GM18519 (cell line): Measurements from ENCODE around the gene C16orf74.

Source experiments
- ATAC-seq: cut with Tn5 transposase; IDR thresholded peaks from one replicate; pipeline ENCODE4 v1.9.1; 2021; ENCODE audit warnings: mild to moderate bottlenecking, moderate library complexity; ENCODE audit not compliant: unreplicated experiment, low FRiP score

The C16orf74 gene

DNA sequence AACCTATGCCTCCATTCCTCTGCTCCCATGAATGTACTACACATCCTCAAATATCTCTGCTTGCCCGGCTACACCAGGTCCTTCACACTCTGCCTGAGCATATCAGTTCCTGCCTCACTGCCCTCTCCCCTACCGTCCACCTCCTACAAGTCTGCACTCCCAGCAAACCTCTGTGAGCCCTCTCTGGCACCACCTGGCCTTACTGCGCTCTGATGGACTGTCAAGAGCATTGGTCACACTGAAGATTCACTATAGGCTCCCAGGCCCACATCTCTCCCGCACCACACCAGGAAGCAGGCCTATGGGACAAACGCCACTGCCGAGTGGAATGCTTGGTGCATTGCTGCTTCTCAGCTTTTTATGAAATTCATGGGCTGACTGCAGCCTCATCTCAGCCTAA is 71.0 kb downstream of the C16orf74 start:
- no peak for ATAC-seq

DNA sequence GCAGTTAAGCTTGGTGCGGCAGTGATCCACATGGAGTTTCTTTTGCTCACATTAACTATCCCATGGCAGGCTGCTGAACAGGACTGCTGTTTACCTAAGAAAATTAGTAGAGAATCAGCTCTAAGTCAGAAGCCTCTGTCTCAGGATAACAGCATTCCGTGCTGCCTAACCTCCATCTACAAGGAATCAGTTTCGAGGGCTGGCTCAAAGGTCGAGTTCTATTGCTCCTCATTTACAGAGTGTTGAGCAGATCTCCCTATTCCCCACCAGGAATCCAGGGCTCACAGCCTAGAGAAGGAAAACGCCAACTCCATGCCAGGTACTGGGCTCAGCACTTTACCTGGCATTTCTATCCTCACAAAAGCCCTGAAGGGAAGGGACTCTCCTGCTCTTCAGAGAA is 72.1 kb downstream of the C16orf74 start:
- no peak for ATAC-seq

DNA sequence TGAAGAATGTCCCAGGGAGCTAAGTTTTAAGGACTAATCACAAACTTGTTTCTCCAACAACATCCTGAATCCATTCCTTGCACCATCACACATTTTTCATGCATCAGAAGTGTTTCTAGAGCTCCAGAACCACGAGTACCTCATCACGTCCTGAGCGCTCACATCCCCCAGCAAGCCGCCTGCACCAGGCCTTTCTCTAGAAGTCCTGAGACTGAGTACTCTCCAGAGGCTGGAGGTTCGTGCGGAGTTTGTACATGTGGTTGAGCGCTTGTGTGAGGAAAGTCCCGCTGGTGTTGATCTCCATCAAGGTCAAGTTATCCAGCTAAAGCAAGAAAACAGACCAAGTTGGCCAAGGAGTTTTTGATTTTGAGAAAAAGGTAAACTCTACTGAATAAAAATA is 72.9 kb downstream of the C16orf74 start:
- no peak for ATAC-seq

DNA sequence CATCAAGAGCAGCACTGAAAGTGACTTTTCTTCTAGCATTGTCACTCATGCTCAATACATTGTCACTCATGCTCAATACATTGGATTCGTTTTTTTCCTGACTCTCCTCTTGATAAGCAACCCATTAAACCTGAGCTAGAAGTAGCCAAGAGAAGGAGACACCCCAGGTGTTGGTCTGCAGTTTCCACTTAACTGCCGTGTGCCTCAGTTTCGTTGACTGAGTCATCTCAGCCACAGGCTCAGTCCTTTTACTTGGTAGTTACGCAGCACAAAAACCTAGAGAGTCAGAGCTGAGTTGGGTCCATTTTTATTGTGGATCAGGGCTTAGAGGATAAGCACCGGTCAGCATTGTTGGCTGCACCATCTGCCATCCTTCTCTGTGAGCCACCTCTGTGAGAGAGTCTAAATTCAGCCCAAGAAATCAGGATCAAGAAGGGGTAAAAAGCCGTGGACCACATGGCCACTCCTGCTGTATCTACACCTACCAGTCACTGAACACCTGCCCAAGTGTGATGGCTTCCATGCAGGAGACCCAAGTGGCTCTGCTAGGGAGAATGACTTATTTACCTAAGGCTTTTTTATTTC is 73.4 kb downstream of the C16orf74 start:
- ATAC-seq, result no peak

DNA sequence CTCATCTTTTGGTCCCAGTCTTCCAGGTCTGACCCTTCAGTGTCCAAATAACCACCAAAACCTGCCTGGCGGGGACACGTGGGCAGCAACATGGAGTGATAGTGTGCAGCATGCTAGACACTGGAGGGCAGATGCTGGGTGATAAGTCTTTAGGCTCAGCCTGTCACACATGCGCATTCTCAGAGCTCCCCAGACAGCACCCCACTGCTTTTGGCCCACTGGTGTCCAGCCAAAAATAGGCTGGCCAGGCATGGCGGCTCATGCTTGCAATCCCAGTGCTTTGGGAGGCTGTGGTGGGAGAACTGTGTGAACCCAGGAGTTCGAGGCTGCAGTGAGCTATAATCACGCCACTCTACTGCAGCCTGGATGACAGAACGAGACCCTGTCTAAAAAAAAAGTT is 74.4 kb downstream of the C16orf74 start:
- no peak for ATAC-seq

DNA sequence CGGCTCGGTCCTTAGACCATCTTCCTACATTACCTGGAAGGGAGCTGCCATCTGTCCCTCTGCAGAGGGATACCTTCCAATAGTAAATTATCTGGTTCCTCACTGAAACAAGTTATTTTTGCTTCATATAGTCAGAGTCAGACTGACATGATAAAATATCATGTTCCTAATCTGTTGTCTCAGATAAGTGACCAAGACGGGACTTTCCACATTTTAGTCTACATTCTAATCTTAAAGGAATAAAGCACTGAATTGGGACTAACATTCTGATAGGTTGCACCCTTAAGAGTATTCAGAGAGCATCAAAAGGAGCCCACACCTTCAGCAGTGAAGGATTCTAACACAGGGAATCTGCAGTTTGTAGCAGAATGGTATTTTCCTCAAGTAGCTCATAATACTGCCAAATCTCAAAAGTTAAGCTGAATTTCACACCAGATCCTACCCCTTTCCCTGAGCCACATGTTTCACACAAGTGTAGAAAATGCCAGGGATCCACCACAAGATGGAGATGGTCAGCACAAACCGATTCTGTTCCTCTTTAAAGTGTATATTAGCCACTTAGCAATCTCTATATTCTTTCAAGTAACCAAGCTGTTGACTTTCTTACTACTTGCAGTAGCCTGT is 75.5 kb downstream of the C16orf74 start:
- ATAC-seq, result no peak

DNA sequence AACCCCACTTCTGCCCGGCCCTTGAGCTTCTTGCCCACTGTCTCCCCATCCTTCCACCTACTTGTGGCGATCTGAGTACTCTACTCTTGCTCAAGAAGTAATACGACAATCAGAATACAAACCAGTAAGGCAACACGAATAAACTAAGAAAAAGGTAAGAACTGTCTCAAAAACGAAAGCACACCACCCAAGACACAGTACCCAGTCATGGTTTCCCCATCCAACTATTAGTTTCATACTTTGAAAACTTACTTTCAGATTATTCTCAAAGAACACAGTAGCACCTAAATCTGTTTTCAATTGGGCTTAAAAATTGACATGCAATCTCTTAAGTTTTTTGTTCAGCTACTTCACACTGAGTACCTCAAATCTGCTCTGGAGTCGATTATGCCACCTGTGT is 76.1 kb downstream of the C16orf74 start:
- no peak for ATAC-seq

DNA sequence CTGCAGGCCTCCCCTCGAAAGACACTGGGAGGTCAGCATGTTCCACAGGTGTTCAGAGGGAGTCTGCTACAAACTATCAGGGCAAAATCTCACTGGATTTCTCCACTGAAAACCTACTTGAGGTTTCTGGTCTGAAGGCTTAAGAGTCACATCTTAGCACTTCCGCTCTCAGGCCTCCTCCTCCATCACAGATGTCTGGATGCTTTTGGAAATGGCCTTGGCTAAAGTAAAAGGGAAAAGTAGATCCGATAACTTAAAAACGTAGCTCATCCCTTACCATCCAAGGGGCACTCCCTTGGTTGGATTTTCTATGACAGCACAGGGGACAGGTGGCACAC is 76.5 kb downstream of the C16orf74 start:
- ATAC-seq, result no peak

DNA sequence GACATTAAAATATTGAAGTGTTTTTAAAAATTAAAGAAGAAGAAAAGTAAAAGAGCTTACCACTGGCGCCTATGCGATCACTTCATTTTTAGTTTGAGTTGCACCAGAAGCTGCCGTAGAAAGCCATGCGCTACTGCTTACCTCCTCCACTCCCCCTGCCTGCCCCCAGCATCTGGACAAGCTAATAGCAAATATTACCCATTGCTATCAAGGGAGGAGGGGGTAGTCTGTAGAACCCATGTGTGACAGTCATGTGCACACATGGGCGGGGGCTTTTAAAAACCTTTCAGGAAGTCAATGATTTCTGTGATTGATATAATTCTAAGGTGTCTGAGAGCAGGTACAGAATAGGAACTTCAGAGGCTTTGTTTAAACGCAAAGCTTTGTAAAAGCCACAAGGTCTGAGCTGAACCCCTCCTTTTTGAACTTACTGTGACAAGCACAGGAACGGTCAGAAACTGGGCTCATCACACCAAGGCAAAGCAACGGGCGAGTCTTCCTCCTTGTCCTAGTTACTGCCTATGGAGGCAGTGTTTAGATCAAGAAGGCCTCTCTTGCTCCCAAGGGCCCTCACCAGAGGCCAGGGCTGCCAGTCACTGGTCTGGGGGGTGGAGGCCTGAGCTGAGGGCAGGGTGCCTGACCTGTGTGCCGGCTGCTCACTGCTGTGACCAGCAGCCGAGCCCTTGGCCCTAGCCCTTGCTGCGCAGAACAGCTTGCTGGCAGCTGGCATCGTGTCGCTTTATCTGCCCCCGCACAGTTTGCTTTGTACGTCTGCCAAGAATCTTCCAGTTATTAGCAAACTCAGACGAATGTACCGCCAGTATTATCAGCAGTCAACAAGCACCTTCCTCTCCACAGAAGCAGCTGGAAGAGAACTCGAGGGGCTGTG is 77.1 kb downstream of the C16orf74 start:
- ATAC-seq, result no peak

DNA sequence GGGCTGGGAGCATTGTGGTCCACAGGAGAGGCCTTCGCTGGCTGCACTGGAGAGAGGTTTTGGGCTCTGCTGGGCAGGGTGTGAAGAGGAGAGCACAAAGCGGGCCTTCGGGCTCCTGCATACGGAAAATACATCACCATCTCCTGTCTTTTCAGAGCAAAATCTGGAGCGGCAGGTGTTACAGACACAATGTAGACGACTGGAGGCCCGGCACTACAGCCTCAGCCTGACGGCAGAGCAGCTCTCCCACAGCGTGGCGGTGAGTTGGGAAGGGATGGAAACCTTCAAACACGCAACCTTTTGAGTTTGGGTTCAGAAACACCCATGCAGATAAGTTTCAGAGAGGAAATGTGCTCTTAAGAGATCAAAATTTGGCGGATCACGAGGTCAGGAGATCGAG is 80.1 kb downstream of the C16orf74 start:
- no peak for ATAC-seq

DNA sequence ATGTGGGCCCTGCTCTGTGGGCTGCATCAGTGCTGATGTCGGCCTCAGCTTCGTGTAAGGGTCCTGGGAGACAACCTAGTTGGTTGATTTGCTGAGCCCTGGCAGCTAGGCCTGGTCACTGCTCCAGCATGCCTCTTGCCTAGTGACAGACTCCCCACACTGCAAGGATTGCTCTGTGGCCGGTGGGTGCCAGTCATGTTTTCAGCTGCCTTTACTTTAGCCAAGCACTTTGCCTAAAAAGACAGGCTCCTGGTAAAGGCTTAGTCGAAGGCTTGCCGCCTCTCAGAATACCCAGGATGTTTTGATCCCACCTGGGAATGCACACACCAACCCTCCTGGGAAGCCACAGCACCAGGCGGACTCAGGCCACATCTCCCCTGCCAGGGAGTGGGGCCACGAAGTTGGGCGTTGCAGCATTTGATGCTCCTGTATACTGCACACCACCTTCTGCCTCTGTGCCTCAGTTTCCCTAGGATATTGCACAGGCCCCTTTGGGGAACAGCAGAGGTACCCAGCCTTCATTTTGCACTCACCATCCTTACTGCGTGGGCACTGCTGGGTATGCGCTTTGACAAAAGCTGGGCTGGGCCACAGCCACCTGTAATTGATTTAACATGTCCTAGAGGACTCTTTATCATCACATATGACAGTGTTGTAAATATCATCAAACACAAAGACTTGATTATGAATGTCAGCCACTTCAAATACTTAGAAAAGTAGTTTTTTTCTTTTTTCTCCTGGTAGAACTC is 82.0 kb downstream of the C16orf74 start:
- no peak for ATAC-seq

DNA sequence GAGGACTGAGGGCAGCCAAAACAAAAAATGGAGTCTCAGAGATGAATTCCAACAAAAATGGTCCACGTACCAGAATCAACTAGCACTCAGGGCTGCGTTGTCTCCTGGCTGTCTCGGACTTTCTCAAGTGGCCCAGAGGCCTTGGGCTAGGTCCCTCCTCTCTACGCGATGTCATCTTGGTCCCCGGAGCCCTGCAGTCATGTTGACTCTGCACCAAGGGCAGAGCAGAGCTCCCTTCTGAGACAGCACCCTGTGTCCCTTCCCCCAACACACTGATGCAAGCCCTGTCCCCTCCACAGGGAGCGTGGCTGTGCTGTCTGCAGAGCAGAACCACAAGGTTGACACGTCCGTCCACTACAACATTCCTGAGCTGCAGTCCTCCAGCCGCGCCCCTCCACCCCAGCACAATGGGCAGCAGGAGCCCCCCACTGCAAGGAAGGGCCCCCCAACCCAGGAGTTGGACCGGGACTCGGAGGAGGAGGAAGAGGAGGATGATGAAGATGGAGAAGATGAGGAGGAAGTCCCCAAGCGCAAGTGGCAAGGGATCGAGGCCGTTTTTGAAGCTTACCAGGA is 83.0 kb downstream of the C16orf74 start:
- ATAC-seq, result no peak

DNA sequence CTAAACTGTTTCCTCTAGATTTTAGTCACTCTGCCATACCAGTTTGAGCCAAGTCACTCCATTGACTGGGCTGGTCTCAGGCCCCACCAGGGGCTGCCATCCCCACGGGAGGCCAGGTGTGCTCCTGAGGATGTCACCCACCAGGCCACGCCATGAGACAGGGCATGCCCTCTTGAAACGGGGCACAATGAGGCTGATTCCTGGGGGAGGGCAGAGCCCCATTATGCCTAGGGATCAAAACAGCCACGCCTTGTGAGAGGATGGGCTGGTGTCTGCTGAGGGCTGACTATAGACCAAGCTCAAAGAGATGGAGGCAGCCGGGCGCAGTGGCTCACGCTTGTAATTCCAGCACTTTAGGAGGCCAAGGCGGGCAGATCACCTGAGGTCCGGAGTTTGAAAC is 83.6 kb downstream of the C16orf74 start:
- no peak for ATAC-seq

DNA sequence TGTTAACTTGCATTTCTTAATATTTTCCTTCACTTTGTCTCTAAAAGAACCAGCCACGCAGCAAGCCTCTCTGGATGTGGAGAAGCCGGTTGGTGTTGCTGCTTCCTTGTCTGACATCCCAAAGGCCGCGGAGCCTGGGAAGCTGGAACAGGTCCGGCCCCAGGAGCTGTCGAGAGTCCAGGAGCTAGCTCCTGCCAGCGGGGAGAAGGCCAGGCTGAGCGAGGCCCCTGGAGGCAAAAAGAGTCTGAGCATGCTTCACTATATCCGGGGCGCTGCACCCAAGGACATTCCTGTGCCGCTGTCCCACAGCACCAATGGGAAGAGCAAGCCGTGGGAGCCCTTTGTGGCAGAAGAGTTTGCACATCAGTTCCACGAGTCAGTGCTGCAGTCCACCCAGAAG is 85.0 kb downstream of the C16orf74 start:
- no peak for ATAC-seq

DNA sequence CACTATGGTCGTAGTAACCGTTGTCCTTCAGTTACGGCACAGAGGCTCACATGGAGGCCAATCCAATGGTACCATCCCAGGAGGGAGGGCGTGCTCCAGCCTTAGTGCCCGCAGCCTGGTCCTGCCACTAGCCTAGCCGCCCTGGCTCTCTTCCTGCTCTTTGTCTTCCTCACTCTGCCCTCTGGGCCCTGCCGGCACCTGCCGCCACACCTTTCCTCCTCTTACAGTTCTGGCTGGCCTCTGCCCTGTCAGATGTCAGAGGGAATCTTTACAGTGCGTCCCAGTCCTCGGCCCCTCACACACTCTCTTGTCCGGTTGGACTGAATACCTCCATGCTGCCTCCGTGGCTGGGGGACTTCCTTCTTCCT is 85.5 kb downstream of the C16orf74 start:
- ATAC-seq, result no peak

DNA sequence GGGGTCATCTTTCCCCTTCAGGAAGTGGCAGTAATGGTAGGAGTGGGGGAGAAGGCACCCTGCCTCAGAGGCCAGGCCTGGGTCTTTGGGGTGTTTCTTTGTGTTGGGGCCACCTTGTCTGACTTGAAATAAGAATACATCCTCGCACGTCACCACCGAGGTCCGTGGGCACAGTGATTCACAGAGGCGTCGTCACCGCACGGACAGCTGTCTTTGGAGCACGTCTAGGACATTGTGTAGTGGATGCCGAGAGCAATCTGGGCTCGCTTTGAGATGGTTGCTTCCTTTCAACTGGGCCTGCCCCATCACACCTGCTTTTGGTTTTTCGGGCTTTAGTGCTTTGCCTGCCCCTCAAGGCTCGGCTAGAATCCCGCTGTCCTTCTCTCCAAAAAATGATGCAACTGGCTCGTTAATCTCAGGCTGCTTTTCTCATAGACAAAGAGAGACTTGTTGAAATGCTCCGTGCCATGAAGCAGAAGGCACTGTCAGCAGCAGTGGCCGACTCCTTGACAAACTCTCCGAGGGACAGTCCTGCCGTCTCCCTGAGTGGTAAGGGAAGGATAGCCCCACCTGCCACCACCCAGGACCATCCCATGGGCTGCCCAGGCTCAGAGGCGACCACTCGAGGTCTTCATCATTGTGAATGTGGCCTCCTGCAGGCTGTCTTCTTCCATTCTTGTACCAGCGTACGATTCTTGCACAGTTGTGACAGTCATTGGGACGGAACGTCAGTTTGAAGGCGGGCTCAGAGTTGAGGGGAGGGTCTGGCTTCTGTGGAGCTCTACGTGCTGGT is 86.1 kb downstream of the C16orf74 start:
- no peak for ATAC-seq

DNA sequence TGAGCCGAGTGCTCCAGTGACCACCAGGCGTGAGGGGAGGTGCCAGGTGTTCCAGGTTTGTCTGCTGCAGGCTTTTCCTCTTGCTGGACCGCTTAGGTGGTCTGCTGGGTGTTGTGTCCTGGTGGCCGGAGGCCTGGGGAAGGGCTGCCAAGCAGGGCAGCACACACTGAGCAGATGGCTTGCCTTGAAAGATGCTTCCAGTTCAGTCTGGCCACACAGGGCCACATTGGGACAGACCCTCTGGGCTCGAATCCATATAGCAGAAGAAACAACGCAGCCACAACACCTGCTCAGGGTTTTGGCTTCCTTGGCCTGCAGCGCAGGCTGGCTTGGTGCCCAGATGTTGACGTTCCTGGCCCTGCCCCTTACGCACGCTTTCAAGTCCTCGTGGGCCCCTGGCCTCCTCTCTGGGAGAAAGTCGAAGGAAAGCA is 87.0 kb downstream of the C16orf74 start:
- no peak for ATAC-seq

DNA sequence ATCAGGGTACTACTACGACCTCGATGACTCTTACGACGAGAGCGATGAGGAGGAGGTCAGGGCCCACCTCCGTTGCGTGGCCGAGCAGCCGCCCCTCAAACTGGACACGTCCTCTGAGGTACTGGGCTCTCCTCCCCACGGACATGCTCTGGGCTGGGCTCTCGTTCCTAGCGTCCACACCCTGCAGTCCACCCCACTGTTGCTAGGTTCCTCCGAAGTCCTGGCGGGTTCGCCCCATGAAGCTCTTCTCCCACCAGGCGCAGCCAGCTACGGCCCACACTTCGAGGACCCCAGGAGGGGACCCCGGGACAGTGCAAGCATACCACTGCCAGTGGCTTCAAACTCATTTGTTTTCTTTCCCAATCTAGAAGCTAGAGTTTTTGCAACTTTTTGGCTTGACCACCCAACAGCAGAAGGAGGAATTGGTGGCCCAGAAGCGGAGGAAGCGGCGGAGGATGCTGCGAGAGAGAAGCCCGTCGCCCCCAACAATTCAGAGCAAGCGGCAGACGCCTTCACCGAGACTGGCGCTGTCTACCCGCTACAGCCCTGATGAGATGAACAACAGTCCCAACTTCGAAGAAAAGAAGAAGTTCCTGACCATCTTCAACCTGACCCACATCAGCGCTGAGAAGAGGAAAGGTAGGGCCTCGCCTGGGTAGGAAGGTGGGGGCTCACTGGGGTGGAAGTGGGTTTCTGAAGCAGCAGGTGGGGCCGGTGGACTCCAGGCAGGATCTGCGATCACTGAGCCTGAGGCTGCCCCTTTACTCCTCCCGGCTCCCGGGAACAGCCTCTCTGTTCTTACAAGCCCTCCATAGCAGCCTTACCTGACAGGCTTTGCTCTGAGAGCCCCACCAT is 87.7 kb downstream of the C16orf74 start:
- ATAC-seq, result no peak

DNA sequence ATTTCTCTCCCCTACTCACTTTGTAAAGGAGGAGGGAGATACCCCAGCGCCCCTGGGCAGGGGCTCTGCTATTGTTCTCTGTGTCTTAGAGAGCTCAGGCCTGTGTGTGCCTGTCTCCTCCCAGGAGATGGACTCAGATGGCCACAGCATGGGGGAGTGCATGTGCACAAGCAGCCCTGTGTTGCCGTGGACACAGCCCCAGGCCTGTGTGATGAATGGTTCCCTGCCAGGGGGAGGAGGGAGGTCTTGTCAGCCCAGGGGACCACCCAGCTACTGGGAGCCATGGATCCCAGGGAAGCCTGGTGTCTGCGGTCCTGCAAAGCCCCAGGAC is 88.4 kb downstream of the C16orf74 start:
- ATAC-seq, result no peak
